CD1c-positive myeloid dendritic cell (primary cell): ENCODE results near the gene HELB.
A peak's percentile ranks its signal among the peaks of the same experiment; 100 is the strongest.

ENCODE experiments used
- DNase-seq: peaks from one replicate; pipeline ENCODE4 v3.0.0-alpha.2; 2016; ENCODE audit errors: extremely low spot score

HELB gene

DNA sequence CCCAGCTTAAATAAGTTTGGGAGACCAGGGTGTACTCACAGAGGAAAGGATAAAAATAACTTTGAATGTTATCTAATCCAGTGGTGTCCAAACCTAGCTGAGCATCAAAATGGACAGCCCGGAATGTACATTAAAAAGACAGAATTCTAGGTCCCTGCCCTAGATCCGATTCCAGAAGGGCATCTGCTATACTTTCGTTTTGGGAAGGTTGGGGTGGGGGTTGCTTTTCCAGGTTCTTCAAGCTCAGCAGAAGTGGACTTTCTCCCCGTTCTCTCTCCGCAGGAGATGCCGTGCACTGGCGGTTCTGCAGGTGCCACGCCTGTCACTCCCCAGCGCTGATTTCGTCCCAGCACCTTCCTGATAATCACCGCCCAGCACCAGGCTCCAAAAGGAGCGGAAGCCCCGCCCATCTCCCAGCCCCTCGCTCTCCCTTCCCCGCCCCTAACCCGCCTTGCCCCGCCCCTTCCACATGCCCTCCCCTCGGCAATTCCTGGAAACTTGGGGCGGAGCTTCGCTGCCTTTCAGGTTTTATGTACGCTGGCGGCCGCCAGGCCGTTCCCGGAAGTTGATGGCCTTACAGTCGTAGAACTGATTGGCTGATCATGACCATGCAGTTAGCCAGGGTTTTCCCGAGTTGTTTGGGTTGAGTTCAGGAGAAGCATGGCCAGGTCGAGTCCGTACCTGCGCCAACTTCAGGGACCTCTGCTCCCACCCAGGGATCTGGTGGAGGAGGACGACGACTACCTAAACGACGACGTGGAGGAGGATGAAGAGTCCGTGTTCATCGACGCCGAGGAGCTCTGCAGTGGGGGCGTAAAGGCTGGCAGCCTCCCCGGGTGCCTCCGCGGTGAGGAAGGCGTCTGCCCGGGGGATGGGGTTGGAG, at the start of gene HELB:
TSS of gene HELB (plus strand) at position 550 of the 883 bp plus-strand sequence. CDS start at position 661, 111 bp downstream.
- DNase-seq, result peak; percentile 98

GRCh38 chr12:66252771-66253170, 49.5 kb upstream of the HELB start:
- no peak for DNase-seq

GRCh38 chr12:66255737-66256136, 46.6 kb upstream of the HELB start:
- no peak for DNase-seq

DNA sequence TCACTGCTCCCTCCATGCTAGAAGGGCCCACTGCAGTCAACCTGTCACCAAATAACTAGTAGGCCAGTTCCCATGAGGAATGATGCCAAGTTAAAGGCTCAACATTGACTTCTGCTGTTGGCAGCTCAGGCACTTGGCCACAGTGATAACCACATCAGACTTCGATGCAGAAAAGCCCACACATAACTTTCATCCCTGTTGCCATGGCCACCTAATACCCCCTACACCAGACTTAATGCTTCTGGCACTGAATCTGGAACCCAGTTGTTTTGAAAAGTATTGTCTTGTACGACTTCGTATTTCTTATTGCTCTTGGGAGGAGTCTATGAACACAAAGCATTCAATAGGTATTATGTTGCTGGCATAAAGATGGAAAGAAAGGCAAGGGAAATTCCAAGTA, 44.3 kb upstream of the HELB start:
- no peak for DNase-seq

GRCh38 chr12:66262737-66263136, 39.6 kb upstream of the HELB start:
- DNase-seq, result no peak

GRCh38 chr12:66268562-66268961, 33.7 kb upstream of the HELB start:
- peak; percentile 86 for DNase-seq

DNA sequence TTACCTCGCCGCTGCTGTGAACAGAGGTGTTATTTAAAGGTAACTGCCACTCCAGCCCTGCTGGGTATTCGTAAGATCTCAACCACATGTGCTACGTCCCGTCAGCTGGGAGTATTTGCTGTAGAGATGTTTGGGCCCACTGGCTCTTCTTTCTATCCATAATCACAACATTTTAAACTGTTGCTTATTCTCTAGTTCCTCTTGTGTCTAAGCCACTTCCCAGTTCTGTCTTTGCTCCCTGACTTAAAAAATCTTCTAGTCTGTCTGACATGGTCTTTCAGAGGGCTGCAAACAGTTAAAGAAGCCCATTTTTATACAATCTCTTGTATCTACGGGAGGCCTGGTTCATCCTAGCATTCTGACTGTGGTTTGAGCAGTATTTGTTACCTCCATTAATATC, 33.2 kb upstream of the HELB start:
- DNase-seq, result peak; percentile 49

- DNase-seq, result peak; percentile 65
These were observed 32.4 kb upstream of the HELB start for GRCh38 chr12:66269757-66270383.

- DNase-seq, result no peak
These were observed 31.7 kb upstream of the HELB start for GRCh38 chr12:66270613-66271012.

- no peak for DNase-seq
These were observed 29.6 kb upstream of the HELB start for GRCh38 chr12:66272650-66273049.

DNA sequence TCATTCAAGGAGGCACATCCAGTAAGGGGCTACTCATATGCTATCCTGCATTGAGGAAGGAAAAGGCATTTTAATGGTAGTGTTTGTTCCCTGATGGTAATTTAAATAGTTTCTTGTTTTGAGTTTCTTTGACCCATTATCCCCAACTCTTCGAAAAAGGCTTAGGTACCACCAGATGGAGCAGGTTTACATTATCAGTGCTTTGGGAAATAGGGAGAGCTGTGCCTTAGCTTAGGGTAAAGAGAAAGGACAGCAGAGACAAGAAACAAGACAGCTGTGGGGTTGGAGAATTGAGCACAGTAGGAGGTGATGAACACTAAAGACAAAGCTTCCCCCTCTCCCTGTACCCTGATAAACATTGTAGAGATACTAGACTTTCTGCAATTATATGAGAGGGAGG, 29.1 kb upstream of the HELB start:
- DNase-seq, result no peak

- no peak for DNase-seq
These were observed 27.3 kb upstream of the HELB start for GRCh38 chr12:66275040-66275439.

DNA sequence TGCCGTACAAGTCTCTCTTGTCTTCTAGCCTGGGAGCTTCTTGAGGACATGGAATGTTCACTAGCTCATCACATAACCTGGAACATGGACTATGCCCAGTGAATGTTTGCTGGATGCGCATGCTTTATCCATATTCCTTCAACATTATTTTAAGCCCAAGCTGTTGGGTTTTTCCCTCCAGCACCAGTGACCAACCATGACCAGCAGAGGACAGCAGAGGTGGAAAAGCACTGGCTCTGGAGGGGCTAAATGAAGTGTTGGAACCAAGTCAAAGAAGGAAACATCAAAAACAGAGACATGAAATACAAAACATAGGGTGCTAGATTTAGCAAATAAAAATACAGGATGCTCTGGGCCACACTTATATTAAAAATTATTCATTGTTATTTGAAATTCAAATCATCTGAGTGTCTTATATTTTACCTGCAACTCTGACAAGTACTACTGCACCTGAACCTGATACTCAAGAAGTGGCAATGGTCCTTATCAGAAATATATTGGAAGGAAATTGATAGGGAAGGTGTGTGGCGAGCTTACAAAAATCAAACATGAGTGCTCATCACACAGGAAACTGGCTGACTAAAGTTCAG, 23.1 kb upstream of the HELB start:
- DNase-seq, result peak; percentile 26

DNA sequence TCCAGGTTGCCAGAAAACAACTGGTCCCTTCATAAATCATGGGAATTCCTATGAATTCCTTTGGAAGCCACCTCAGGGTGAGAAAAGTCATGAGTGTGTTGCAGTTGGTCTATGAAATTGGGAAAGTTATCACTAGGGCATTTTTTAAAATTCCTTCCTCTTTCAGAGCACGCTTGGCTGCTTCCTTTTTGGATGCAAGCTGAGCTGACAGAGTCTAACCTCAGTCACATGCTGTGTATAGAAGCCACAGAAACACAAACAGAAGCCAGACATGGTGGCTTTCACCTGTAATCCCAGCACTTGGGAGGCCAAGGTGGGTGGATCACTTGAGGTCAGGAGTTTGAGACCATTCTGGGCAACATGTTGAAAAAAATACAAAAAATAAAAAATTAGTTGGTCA, 21.7 kb upstream of the HELB start:
- peak; percentile 74 for DNase-seq

DNA sequence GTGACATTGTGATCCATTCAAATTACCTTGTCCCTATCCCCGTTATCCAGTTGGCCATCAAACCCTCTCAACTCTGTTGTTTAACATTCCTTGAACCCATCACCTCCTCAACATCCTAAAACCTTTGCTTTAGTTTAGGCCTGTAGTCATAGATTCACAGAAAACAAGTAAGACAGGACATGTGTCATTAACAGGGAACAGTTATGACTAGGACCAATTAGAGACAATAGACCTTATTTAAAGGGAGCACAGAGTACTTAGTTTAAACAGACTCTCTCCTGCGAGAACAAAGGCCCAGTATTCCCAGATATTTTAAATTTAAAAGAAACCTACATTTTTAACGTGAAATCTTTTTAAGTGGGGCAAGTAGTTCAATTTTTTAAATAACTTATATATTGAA, 20.0 kb upstream of the HELB start:
- DNase-seq, result no peak

GRCh38 chr12:66287275-66287674, 15.0 kb upstream of the HELB start:
- DNase-seq, result no peak

DNA sequence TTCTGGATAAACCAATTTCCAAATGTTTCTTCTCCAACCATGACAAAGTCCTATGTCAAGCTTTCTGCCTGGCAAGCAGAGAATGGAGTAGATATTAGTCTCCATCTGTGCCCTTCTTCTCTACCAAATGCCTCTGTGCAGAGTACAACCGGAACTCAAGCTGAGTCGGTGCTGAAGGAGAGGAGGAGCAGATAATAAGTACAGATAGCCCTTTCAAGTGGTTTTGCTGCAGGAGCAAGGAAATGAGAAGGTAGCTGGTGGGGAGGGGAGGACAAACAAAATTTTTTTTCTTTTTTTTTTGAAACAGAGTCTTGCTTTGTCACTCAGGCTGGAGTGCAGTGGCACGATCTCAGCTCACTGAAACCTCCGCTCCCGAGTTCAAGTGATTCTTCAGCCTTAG, 14.2 kb upstream of the HELB start:
- DNase-seq, result peak; percentile 48

DNA sequence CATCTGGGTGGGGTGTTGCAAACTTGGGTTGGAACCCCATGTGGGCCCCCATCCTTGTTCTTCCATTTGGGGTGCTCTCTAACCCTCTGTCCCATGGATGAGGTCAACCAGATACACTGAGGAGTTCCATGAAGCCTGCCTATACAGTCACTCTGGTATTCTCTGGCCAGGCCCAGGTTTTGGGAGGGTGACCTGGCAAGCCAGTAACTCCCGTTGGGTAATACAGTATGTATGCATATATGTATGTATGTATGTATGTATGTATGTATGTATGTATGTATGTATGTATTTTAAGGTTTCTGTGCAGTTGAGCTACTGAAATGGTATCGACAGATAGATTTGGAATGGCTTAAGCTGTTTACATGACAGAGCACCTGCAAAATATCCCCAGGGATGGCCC, 12.8 kb upstream of the HELB start:
- DNase-seq, result no peak

GRCh38 chr12:66290716-66291200, 11.5 kb upstream of the HELB start:
- no peak for DNase-seq

- DNase-seq, result no peak
These were observed 6.1 kb upstream of the HELB start for GRCh38 chr12:66296176-66296683.

DNA sequence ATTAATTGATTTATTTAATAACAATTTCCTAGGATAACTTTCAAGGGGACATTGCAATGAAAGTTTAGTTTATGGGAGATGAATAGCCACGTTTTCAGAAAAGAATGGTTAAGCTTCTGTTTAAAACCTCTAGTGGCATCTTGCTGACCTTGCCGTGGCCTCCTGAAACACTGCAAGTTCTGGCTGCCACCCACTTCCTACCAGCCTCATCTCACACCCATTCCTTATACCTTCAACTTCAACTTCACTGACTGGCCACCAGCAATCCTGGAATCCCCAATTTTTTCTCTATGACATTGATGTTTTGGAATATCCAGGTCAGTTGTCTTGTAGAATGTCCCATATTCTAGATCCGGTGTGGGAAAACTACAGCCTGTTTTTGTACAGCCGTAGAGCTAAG, 5.2 kb upstream of the HELB start:
- no peak for DNase-seq

DNA sequence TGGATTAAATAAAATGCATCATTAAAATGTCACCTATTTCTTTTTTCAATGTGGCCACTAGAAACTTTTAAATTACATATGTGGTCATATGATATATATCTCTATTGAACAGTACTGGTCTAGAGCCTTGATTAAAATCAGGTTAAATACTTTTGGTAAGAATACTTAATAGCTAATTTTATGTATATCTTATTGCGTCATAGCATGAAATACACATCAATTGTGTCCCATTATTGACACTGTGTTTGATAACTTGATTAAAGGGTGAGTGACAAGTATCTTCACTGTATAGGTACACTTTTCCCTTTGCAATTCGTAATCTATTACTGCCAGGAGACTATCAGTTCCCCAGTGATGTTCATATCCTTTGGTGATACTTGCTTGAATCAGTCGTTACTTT, 4.4 kb upstream of the HELB start:
- no peak for DNase-seq

- no peak for DNase-seq
These were observed 505 bp downstream of the HELB start for GRCh38 chr12:66302827-66303169.
